ENCODE measurements around the gene FUT7.

GRCh38 chr9:136983656-136984314, 48.1 kb downstream of the FUT7 start:
- TF ChIP-seq CTCF (IDR thresholded peaks at IDR 0.05) (peak in 1 of 3 donors; percentile 46), POLR2A (IDR thresholded peaks at IDR 0.05) (no peak)

Data from lower leg skin (tissue), 3 donors.